IPS-20b (cell line): ENCODE data around the gene FFAR3.
"Not testable (repeated sequence)": the region's sequence is repeated elsewhere in the genome, so short reads cannot be mapped to it uniquely, and the experiment has no call there.

ENCODE experiments used
- H3K27ac ChIP-seq: one replicate; pipeline ENCODE4 v1.5.1; 2013; ENCODE audit warnings: low read length
- H3K27me3 ChIP-seq: 2 replicates; pipeline ENCODE4 v1.6.1; 2013; ENCODE audit warnings: mild to moderate bottlenecking, low read length, inconsistent platforms; ENCODE audit not compliant: insufficient read depth
- H3K36me3 ChIP-seq: 2 replicates; pipeline ENCODE4 v1.6.1; 2013; ENCODE audit warnings: low read depth, mild to moderate bottlenecking, inconsistent platforms, low read length, moderate library complexity; ENCODE audit not compliant: insufficient read depth
- H3K4me1 ChIP-seq: 2 replicates; pipeline ENCODE4 v1.6.1; 2013; ENCODE audit warnings: mild to moderate bottlenecking, control low read depth, inconsistent platforms, low read length, moderate library complexity; ENCODE audit not compliant: insufficient read depth
- H3K4me3 ChIP-seq: 2 replicates; pipeline ENCODE4 v1.5.1; 2013; ENCODE audit warnings: mild to moderate bottlenecking, low read length, inconsistent platforms
- H3K9ac ChIP-seq: 2 replicates; pipeline ENCODE4 v1.6.1; 2013; ENCODE audit warnings: low read depth, mild to moderate bottlenecking, inconsistent platforms, low read length, moderate library complexity
- H3K9me3 ChIP-seq: 2 replicates; pipeline ENCODE4 v1.6.1; 2013; ENCODE audit warnings: mild to moderate bottlenecking, low read depth, low read length, inconsistent platforms; ENCODE audit not compliant: insufficient read depth

FFAR3 gene

DNA sequence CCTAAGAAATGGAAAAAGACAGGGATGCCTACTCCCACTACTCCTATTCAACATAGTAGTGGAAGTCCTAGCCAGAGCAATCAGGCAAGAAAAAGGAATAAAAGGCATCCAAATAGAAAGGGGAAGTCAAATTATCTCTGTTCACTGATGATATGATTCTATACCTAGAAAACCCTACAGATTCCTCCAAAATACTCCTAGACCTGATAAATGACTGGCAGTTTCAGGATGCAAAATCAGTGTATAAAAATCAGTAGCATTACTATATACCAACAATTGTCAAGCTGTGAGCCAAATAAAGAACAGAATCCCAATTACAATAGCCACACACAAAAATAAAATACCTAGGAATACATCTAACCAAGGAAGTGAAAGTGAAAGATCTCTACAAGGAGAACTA is 11.3 kb downstream of the FFAR3 start:
- Histone ChIP-seq H3K4me3 (no peak overlapping the region), H3K9ac (no peak overlapping the region), H3K4me1 (no peaks in the 10 kb centered on the region), H3K27ac (no peak overlapping the region), H3K36me3 (no peaks in the 10 kb centered on the region), H3K27me3 (no peaks in the 10 kb centered on the region), H3K9me3 (no peaks in the 10 kb centered on the region)

DNA sequence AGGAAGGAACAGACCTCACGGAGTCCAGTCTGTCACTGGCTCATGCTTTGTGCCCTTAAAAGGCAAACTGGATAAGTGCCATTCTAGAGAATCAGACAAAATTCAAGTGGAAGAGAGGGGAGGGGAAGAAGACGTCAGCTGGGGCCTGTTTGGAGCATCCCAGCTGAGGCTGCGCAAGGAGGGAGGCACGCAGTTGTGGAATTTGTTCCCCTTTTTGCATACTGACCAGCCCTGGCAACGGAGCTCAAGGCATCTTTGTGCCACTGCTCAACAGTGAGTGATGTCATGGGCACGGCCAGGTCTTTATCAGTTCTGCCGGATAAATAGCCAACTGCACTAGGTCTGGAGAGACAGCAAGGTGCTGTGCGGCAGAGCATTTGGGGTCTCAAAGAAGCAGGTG is 12.5 kb downstream of the FFAR3 start, which contains the start of gene GPR42:
TSS of gene GPR42 (plus strand) at position 347 of the 400 bp plus-strand sequence. CDS start 292 bp downstream, outside the sequence.
- Histone ChIP-seq H3K9ac (no peak within 1 kb of the TSS), H3K27me3 (no peaks in the 10 kb centered on the region), H3K27ac (no peak within 1 kb of the TSS), H3K4me1 (no peaks in the 10 kb centered on the region), H3K36me3 (no peaks in the 10 kb centered on the region), H3K4me3 (no peak within 1 kb of the TSS), H3K9me3 (no peaks in the 10 kb centered on the region)

DNA sequence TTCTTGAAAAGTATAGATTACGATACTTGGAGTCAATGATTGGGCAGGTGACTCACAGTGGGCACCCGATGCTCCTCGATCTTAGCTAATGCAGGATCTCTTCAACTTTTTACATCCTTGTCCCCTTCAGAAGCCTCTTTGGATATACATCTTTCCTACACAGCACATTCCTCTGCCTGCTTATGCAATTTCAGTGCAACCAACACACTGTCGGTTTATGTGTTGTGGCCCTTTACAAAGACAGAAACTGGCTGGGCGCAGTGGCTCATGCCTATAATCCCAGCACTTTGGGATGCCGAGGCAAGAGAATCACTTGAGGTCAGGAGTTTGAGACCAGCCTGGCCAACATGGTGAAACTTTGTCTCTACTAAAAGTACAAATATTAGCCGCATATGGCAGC is 15.2 kb downstream of the FFAR3 start:
- Histone ChIP-seq H3K27ac (no peak overlapping the region), H3K4me3 (no peak overlapping the region), H3K4me1 (peaks cover 3% of the 10 kb centered on the region; the same call in 1 of the 2 replicates), H3K27me3 (no peaks in the 10 kb centered on the region), H3K9me3 (no peaks in the 10 kb centered on the region), H3K36me3 (no peaks in the 10 kb centered on the region), H3K9ac (no peak overlapping the region)

GRCh38 chr19:35374031-35374430 is 15.8 kb downstream of the FFAR3 start:
- not testable (repeated sequence) for H3K4me1 ChIP-seq, H3K9ac ChIP-seq, H3K27me3 ChIP-seq, H3K4me3 ChIP-seq, H3K9me3 ChIP-seq, H3K27ac ChIP-seq, H3K36me3 ChIP-seq

GRCh38 chr19:35375505-35376307 is 17.4 kb downstream of the FFAR3 start:
- H3K4me1 ChIP-seq: peaks cover 3% of the 10 kb centered on the region; the same call in 1 of the 2 replicates
- no peaks in the 10 kb centered on the region for H3K36me3 ChIP-seq

DNA sequence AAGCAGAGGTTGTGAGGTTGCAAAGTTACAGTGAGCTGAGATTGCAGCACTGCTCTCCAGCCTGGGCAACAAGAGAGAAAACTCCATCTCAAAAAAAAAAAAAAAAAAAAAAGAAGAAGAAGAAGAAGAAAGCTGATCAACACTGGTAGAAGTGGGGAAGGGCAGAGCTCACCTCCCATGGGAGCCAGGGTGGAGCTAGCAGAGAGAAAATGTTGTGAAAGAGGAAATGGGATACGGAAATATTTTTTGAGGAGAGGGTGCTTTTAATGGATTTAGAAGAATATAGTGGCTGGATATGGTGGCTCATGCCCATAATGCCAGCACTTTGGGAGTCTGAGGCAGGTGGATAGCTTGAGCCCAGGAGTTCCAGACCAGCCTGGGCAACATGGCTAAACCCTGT is 19.4 kb downstream of the FFAR3 start:
- H3K9me3 ChIP-seq: peaks cover under 1% of the 10 kb centered on the region; the same call in 1 of the 2 replicates
- no peak overlapping the region for H3K9ac ChIP-seq
- H3K27ac ChIP-seq: no peak overlapping the region
- no peak overlapping the region for H3K4me3 ChIP-seq
- no peaks in the 10 kb centered on the region for H3K27me3 ChIP-seq
- no peaks in the 10 kb centered on the region for H3K36me3 ChIP-seq
- peaks cover 3% of the 10 kb centered on the region; the same call in 1 of the 2 replicates for H3K4me1 ChIP-seq

More at GRCh38 chr19:35375505-35376307, 17.4 kb downstream of the FFAR3 start:
- Histone ChIP-seq H3K27ac (no peak overlapping the region), H3K27me3 (no peaks in the 10 kb centered on the region), H3K9me3 (no peaks in the 10 kb centered on the region), H3K4me3 (no peak overlapping the region), H3K9ac (no peak overlapping the region)

DNA sequence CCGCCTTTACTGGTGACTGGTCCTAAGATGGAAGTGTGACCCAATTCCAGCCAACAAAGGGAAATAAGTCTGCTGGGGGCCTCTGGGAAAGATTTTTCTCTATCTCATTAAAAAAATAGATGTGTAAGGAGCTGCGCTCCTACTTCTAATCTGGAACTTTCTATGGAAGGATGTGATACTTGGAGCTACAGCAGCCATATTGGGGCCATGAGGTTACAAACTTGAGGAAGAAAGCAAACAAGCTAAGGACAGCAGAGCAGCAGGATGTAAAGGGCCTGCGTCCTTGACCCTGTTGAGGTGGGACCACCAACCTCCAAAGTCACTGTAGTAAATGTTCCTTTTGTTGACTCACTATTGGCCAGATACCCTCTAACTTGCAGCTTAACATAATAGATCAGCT is 20.1 kb downstream of the FFAR3 start:
- no peaks in the 10 kb centered on the region for H3K27me3 ChIP-seq
- H3K4me1 ChIP-seq: peaks cover 3% of the 10 kb centered on the region; the same call in 1 of the 2 replicates
- H3K36me3 ChIP-seq: no peaks in the 10 kb centered on the region
- H3K27ac ChIP-seq: no peak overlapping the region
- H3K9ac ChIP-seq: no peak overlapping the region
- no peak overlapping the region for H3K4me3 ChIP-seq
- peaks cover 7% of the 10 kb centered on the region for H3K9me3 ChIP-seq

GRCh38 chr19:35379545-35379944 is 21.3 kb downstream of the FFAR3 start:
- H3K9ac ChIP-seq, H3K36me3 ChIP-seq: not testable (repeated sequence)

GRCh38 chr19:35379992-35380391 is 21.7 kb downstream of the FFAR3 start:
- H3K27me3 ChIP-seq: no peaks in the 10 kb centered on the region
- no peak overlapping the region for H3K27ac ChIP-seq
- H3K4me1 ChIP-seq: peaks cover 3% of the 10 kb centered on the region; the same call in 1 of the 2 replicates
- H3K36me3 ChIP-seq: no peaks in the 10 kb centered on the region
- peaks cover 20% of the 10 kb centered on the region for H3K9me3 ChIP-seq
- no peak overlapping the region for H3K4me3 ChIP-seq
- H3K9ac ChIP-seq: no peak overlapping the region

More at GRCh38 chr19:35379545-35379944, 21.3 kb downstream of the FFAR3 start:
- H3K4me3 ChIP-seq, H3K27ac ChIP-seq, H3K27me3 ChIP-seq, H3K4me1 ChIP-seq: not testable (repeated sequence)
- H3K9me3 ChIP-seq: peaks cover 15% of the 10 kb centered on the region

- Histone ChIP-seq H3K4me1 (peaks cover 3% of the 10 kb centered on the region; the same call in 1 of the 2 replicates), H3K27ac (no peak overlapping the region), H3K9me3 (peaks cover 26% of the 10 kb centered on the region), H3K9ac (no peak overlapping the region), H3K36me3 (no peaks in the 10 kb centered on the region), H3K27me3 (no peaks in the 10 kb centered on the region), H3K4me3 (no peak overlapping the region)
Observed at GRCh38 chr19:35380450-35381124, 22.3 kb downstream of the FFAR3 start.

- H3K4me1 ChIP-seq: peaks cover 3% of the 10 kb centered on the region; the same call in 1 of the 2 replicates
- no peaks in the 10 kb centered on the region for H3K36me3 ChIP-seq
- no peaks in the 10 kb centered on the region for H3K27me3 ChIP-seq
- H3K9me3 ChIP-seq: peaks cover 33% of the 10 kb centered on the region
- no peak overlapping the region for H3K4me3 ChIP-seq
- no peak overlapping the region for H3K9ac ChIP-seq
- H3K27ac ChIP-seq: no peak overlapping the region
Observed at GRCh38 chr19:35381318-35381717, 23.1 kb downstream of the FFAR3 start.

DNA sequence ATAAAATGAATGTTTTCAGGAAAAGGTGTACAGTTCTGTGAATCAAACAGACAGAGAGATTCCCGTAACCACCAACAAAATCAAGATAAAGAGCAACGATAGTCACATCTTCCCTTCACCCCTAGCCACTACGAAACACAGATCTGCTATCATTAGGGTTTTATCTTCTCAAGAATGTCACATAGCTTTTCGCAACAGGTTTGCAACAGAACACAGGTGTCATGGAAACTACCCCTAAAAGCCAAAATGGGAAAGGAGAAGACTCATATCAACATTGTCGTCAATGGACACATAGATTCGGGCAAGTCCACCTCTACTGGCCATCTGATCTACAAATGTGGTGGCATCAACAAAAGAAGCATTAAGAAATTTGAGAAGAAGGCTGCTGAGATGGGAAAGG is 23.7 kb downstream of the FFAR3 start:
- Histone ChIP-seq H3K4me1 (peaks cover 2% of the 10 kb centered on the region; the same call in 1 of the 2 replicates), H3K4me3 (no peak overlapping the region), H3K36me3 (no peaks in the 10 kb centered on the region), H3K9me3 (peaks cover 39% of the 10 kb centered on the region), H3K27me3 (no peaks in the 10 kb centered on the region), H3K9ac (no peak overlapping the region), H3K27ac (no peak overlapping the region)
